Parathyroid adenoma (tissue), 2 donors: ENCODE data around the gene PEF1.

Experiments used
- H2AFZ ChIP-seq: fragments of 300-600 bp; sonication (generic); one replicate; pipeline ENCODE4 v1.7.0; 2017; ENCODE audit warnings: antibody characterized with exemption, mild to moderate bottlenecking
- H3K27ac ChIP-seq: fragments of 300-600 bp; sonication (generic); one replicate; pipeline ENCODE4 v1.7.0; 2017
- H3K27me3 ChIP-seq: fragments of 300-600 bp; sonication (generic); one replicate; pipeline ENCODE4 v1.7.0; 2017; ENCODE audit warnings: low read length; ENCODE audit not compliant: control insufficient read depth, insufficient read depth
- H3K36me3 ChIP-seq: fragments of 300-600 bp; sonication (generic); one replicate; pipeline ENCODE4 v1.7.0; 2017; ENCODE audit warnings: low read length; ENCODE audit not compliant: control insufficient read depth, insufficient read depth
- H3K4me1 ChIP-seq: fragments of 300-600 bp; sonication (generic); one replicate; pipeline ENCODE4 v1.7.0; 2017; ENCODE audit warnings: control low read depth
- H3K4me2 ChIP-seq: fragments of 300-600 bp; sonication (generic); one replicate; pipeline ENCODE4 v1.7.0; 2017; ENCODE audit warnings: low read length
- H3K4me3 ChIP-seq: fragments of 300-600 bp; sonication (generic); one replicate; pipeline ENCODE4 v1.7.0; 2017; ENCODE audit warnings: low read depth, low read length
- H3K79me2 ChIP-seq: fragments of 300-600 bp; sonication (generic); one replicate; pipeline ENCODE4 v1.7.0; 2017; ENCODE audit warnings: control low read depth
- H3K9ac ChIP-seq: fragments of 300-600 bp; sonication (generic); one replicate; pipeline ENCODE4 v1.7.0; 2017; ENCODE audit warnings: mild to moderate bottlenecking
- H3K9me3 ChIP-seq: fragments of 300-600 bp; sonication (generic); one replicate; pipeline ENCODE4 v1.7.0; 2017; ENCODE audit warnings: low read length; ENCODE audit not compliant: control insufficient read depth
- TF ChIP-seq, protein P1 (sequence below): fragments of 300-600 bp; sonication (generic); IDR thresholded peaks from one replicate; pipeline ENCODE4 v1.7.0; 2017; ENCODE audit warnings: antibody characterized with exemption, mild to moderate bottlenecking
- donor health status: primary hyperparathyroidism.

Gene PEF1

DNA sequence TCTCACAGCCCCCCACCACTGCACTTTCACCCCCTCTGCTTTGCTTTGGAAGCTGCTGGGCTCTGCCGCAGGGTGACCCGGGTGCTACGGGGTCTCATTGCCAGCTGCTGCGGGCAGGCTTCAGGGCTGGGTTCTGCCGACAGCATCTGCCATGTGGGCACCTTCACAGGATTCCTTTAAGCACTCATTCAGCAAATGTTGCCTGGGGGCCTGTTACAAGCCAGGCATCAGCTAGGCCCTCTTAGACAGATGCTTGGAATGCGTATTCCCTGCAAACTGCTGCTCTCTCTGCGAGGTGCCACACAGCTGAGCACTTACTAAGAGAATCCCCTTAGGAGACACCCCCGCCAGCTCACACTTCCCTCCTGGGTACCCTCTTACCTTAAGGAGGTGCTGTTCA is 29.9 kb upstream of the PEF1 start:
- Histone ChIP-seq H3K4me3 (no peak overlapping the region), H3K36me3 (no peaks in the 10 kb centered on the region), H3K4me1 (peaks cover 7% of the 10 kb centered on the region)

DNA sequence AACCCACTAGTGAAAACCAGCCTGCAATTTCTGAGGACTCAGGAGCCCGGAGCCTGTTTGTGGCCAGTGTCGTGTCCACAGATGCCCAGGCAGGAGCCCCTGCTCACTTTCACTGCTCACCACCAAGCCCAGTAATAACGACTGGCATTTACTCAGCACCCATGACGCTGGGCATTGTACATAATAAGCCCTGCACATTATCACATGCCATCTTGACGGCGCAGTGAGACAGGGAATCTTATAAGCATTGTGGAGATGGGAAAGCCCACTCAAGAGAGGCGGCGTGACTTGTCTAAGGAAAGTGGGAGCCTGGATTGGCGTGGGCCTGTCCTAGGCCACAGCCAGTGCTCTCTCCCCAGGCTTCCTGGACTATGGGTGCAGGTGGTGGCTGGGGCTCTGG is 28.8 kb upstream of the PEF1 start:
- Histone ChIP-seq H3K27me3 (no peaks in the 10 kb centered on the region), H3K9ac (no peak overlapping the region), H2AFZ (no peak overlapping the region), H3K79me2 (no peaks in the 10 kb centered on the region), H3K4me2 (no peak overlapping the region), H3K36me3 (no peaks in the 10 kb centered on the region), H3K9me3 (no peaks in the 10 kb centered on the region), H3K4me1 (peaks cover 11% of the 10 kb centered on the region), H3K4me3 (no peak overlapping the region), H3K27ac (no peak overlapping the region)
- TF ChIP-seq, protein P1, sequence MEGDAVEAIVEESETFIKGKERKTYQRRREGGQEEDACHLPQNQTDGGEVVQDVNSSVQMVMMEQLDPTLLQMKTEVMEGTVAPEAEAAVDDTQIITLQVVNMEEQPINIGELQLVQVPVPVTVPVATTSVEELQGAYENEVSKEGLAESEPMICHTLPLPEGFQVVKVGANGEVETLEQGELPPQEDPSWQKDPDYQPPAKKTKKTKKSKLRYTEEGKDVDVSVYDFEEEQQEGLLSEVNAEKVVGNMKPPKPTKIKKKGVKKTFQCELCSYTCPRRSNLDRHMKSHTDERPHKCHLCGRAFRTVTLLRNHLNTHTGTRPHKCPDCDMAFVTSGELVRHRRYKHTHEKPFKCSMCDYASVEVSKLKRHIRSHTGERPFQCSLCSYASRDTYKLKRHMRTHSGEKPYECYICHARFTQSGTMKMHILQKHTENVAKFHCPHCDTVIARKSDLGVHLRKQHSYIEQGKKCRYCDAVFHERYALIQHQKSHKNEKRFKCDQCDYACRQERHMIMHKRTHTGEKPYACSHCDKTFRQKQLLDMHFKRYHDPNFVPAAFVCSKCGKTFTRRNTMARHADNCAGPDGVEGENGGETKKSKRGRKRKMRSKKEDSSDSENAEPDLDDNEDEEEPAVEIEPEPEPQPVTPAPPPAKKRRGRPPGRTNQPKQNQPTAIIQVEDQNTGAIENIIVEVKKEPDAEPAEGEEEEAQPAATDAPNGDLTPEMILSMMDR = no peak

More for the DNA sequence above, 29.9 kb upstream of the PEF1 start:
- H3K27me3 ChIP-seq = no peaks in the 10 kb centered on the region
- TF ChIP-seq, protein P1 = no peak
- no peaks in the 10 kb centered on the region for H3K79me2 ChIP-seq
- H3K9ac ChIP-seq = no peak overlapping the region
- no peaks in the 10 kb centered on the region for H3K9me3 ChIP-seq
- no peak overlapping the region for H3K27ac ChIP-seq
- no peak overlapping the region for H3K4me2 ChIP-seq
- H2AFZ ChIP-seq = no peak overlapping the region

DNA sequence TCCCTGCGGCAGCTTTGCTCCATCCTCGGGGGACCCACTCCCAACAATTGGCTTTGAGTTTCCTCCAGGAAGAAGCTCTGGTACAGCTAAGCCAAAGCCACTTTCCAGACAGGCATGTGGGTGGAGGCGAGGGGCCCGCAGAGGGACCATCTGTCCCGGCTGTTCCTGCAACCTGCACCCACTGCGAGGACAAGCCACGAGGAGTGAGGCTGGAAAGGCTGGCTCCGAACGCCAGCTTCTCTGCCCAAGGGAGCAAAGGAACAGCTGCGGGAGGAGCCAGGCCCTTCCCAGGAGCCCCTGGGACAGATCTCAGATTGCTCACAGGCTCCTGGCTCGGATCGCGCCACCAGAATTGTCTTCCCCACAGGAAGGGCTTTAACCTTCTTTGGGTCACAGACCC is 28.3 kb upstream of the PEF1 start:
- H3K4me3 ChIP-seq = no peak overlapping the region
- no peak overlapping the region for H2AFZ ChIP-seq
- H3K27ac ChIP-seq = no peak overlapping the region
- no peaks in the 10 kb centered on the region for H3K79me2 ChIP-seq
- H3K9ac ChIP-seq = no peak overlapping the region
- H3K4me2 ChIP-seq = no peak overlapping the region
- peaks cover 11% of the 10 kb centered on the region for H3K4me1 ChIP-seq
- no peaks in the 10 kb centered on the region for H3K27me3 ChIP-seq
- H3K9me3 ChIP-seq = no peaks in the 10 kb centered on the region
- no peaks in the 10 kb centered on the region for H3K36me3 ChIP-seq
- TF ChIP-seq, protein P1 = no peak

DNA sequence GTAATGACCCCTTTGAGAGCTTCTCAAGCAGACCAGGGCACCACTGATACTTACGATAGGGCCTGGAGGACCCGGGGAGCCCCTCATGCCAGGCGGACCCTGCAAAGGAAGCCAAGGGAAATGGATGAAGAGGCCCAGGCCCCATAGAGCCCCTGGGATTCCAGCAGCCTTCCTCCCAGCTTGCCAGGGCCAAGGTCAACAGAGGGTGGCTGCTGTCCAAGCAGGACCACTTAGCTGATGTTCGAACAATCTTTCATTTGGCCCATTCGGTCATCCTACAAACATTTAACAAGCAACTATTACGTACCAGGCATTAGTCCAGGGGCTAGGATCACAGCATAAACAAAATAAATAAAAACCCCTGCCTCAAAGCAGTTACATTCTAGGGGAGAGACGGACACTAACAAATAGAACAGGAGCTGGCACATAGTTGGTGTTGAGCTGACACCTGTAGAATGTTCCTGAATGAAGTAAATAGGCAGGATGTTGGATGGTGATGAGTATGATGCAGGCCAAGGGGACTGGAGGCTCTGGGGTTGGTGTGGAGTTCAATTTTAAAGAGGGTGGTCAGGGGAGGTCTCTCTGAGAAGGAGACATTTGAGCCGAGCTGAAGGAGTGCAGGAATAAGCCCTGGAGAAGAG is 27.0 kb upstream of the PEF1 start:
- Histone ChIP-seq H3K27me3 (no peaks in the 10 kb centered on the region), H2AFZ (no peak overlapping the region), H3K27ac (no peak overlapping the region), H3K4me3 (no peak overlapping the region), H3K9me3 (no peaks in the 10 kb centered on the region), H3K4me1 (peaks cover 11% of the 10 kb centered on the region), H3K4me2 (no peak overlapping the region), H3K79me2 (no peaks in the 10 kb centered on the region), H3K36me3 (no peaks in the 10 kb centered on the region), H3K9ac (no peak overlapping the region)
- TF ChIP-seq, protein P1 = no peak

DNA sequence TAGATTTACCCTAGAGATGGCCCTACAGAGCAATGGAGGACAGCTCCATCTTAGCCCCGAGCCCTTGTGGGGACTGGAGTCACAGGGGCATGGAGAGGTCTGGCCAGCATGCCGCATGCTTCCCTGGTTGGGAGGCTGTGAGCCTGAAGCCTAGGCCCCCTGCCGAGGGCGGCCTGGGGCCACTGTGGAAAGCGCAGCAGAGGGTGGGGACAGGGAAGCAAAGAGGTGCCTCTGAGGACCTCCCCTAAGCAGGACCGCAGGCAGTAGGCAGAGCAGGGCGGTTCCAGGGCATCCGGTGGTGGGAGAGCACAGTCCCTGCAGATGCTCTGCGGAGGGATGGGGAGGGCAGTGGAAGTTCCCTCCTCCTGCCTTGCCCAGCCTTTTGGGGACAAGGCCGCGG is 26.5 kb upstream of the PEF1 start:
- Histone ChIP-seq H3K4me1 (peaks cover 11% of the 10 kb centered on the region), H3K79me2 (no peaks in the 10 kb centered on the region), H3K4me3 (no peak overlapping the region), H3K9ac (no peak overlapping the region), H2AFZ (no peak overlapping the region), H3K4me2 (no peak overlapping the region), H3K9me3 (no peaks in the 10 kb centered on the region), H3K27me3 (no peaks in the 10 kb centered on the region), H3K36me3 (no peaks in the 10 kb centered on the region), H3K27ac (no peak overlapping the region)
- TF ChIP-seq, protein P1 = no peak
